Esophagus squamous epithelium (tissue), 4 donors: ENCODE results near the gene BLVRA.

Experiments
- POLR2A ChIP-seq, 4 donors: fragments of 450-650 bp; IDR thresholded peaks; one replicate each; pipeline ENCODE4 v1.6.1; 2017; ENCODE audit warnings: antibody characterized with exemption in 4 of 4, mild to moderate bottlenecking in 4 of 4, moderate library complexity in 3 of 4
- TF ChIP-seq, protein P1 (sequence below), 6 experiments: fragments of 450-650 bp in 4 of 6; fragments of 200-600 bp in 2 of 6; sonication (generic) in 2 of 6; IDR thresholded peaks; one replicate each; pipeline ENCODE4 v1.5.1; 2016 to 2019; ENCODE audit warnings: antibody characterized with exemption in 6 of 6, mild to moderate bottlenecking in 4 of 6, moderate library complexity in 4 of 6

DNA sequence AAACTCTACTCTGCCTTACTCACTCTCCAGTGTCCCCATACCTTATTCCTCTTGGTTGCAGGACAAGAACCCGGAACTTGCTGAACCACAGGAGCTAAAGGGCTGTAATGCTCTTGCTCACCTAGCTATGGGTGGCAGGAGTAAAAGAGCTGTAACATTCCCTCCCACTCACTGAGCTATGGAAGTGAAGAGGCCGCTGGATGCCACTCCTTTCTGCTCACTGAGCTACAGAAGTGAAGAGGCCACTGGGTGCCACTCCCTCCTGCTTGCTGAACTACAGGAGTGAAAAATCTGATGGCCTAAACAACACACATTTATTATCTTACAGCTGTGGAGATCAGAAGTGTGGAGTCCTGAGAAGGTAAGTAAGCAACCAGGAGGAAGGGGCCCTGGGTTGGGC, 93.3 kb downstream of the BLVRA start:
- TF ChIP-seq, protein P1, sequence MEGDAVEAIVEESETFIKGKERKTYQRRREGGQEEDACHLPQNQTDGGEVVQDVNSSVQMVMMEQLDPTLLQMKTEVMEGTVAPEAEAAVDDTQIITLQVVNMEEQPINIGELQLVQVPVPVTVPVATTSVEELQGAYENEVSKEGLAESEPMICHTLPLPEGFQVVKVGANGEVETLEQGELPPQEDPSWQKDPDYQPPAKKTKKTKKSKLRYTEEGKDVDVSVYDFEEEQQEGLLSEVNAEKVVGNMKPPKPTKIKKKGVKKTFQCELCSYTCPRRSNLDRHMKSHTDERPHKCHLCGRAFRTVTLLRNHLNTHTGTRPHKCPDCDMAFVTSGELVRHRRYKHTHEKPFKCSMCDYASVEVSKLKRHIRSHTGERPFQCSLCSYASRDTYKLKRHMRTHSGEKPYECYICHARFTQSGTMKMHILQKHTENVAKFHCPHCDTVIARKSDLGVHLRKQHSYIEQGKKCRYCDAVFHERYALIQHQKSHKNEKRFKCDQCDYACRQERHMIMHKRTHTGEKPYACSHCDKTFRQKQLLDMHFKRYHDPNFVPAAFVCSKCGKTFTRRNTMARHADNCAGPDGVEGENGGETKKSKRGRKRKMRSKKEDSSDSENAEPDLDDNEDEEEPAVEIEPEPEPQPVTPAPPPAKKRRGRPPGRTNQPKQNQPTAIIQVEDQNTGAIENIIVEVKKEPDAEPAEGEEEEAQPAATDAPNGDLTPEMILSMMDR (IDR thresholded peaks at IDR 0.05), result no peak
- TF ChIP-seq POLR2A (IDR thresholded peaks at IDR 0.05), result no peak
